GM19099 (cell line): ENCODE results near the gene NVL.

Experiments used
- POLR2A ChIP-seq: IDR thresholded peaks from 3 replicates; pipeline ENCODE4 v1.6.1; 2011; ENCODE audit warnings: low read depth; ENCODE audit not compliant: insufficient read length; ENCODE audit errors: extremely low read depth

Gene NVL

DNA sequence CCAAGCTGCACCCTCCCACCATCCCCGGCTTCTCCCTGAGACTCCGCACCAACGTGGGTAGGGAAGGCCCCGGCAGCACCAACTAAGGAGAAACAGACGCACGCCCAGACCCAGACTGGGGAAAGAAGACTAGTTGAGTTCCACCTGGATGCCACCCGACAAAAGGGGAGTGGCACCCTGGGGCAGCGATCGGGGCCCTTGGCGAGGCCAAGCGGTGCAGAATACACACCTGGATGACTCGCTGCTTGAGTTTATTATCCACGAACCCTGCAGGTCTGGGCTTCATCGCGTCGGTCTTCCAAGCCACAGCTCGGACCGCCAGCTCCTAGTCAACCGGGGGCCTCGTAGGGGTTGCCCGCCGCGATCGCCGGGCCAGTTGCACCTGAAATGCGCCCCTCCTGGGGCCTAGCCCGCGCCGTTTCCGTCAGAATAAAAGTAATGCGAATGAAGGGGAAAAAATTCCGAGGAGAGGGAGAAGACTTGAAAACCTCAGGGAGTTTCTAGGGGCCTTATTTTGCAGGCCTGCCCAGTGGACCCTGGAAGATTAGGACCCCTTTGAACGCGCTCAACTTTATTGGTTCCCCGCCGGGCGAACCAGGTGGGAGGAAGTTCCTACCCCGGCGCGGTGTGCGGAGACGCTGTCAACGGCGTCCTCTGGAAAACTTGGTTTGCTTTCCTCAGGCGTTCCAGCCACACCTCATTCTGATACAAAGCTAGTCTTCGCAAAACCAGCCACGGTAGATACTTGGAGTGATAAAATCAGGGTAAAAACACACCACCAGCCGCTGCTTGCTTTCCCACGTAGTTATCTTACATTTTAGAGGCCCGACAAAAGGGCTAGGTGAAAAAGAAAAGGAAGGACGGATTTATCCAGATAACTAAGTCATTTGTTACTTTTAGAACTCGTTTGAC lies at the start of gene NVL:
NVL (minus strand) TSS at position 331 of the 912 bp plus-strand sequence; CDS start at position 286, 45 bp downstream.
- TF ChIP-seq POLR2A: peak; percentile 82

DNA sequence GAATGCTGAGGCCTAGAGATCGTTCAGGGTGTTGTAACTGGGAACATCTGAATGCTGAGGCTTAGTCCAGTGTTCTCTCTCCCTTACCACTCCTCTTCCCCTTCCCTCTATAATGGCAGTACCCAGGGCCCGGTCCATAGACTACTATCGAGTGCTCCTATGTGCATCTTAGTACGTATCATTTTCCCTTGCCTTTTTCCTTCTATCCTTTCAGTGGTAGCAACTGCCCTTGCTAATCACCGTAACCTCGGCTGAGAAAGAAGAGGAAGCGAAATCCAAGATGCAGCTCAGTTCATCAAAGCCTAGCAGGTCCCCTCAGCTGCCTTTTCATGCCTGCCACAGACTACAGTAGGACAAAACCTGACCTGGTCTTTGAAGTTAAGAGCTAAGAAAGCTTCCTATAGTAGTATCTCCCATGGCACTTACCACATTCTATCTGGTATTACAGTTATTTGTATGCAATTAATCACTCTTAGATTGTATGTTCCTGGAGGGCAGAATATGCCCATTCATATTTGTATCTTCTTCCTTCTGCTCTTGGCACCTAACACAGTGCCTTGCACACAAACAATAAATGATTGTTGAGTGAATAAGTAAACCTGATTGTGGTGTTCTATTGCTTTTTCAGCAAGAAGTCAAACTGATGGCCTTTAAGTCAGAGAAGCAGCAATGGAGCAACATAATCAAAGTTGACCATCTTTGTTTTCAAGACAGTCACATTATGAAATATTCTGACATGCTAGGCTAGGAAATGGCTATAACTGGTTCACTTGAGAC lies 49.1 kb upstream of the NVL start:
- TF ChIP-seq POLR2A: no peak

DNA sequence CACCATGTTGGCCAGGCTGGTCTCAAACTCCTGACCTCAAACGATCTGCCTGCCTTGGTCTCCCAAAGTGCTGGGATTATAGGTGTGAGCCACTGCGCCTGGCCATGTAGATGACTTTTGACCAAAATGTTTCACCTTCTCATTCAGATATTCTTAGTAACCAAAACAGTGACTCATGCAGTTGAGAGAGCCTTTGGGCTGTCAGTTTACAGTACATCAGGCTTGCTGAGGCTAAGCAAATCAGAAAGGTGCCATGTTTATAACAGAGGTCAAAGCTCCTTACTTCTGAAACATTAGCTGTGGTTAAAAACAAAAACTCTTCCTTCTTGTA lies 47.7 kb upstream of the NVL start:
- TF ChIP-seq POLR2A: no peak

DNA sequence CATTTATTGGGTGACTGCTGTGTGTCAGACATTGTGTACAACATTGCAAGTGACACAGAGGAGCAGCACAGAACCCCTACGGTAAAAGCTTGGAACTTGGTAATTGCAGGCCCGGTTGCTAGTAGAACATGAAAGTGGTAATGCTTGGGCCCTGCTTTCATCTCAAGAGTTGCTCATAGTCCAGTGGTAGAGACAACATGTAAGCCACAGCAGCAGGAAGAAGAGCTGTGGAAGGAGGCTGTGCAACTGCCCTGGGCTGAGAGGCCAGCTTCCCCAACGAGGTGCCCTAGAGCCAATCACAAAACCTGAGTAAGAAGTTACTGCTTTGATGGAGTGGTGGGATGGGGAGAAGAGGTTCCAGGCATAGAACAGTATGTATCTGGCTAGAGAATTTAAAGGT lies 45.1 kb upstream of the NVL start:
- no peak for TF ChIP-seq POLR2A

DNA sequence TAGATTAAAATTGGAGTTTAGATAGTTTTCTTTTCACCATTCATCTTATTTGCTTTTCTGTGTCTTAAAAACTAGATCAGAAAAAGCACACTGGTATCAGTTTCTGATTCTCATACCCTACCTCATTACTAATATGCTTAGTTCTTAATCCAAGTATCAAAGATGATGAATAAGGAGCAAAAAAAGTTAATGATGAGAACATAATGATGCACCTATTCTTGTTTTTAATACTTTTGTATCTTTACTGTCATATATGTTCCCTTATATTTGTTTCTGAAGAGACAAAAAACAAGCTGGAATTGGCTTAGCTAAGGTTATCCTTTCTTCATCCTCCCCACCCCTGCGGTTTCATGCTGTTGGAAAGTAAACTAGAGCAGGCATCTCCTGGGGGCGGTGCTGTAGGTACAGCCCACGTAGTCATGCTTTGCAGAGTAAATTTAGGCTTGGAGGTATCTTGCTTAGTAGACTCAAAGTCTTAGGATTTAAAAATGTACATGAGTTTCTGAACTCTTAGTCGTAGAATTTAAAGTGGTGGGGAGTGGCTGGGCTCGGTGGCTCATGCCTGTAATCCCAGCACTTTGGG lies 43.1 kb upstream of the NVL start:
- TF ChIP-seq POLR2A: no peak

DNA sequence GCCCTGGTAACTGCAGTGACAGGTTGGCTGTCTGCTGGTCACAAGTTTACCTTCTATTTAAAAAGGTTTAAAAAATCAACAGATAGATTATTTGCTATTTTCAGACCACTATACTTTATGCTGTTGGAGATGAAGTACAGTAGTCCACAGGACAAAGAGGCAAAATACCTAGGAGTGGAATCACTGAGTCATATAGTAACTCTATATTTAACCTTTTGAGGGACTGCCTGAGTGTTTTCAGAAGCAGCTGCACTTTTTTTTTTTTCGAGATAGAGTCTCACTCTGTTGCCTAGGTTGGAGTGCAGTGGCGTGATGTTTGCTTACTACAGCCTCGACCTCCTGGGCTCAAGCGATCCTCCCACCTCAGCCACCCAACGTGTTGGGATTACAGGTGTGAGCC lies 38.4 kb upstream of the NVL start:
- no peak for TF ChIP-seq POLR2A

DNA sequence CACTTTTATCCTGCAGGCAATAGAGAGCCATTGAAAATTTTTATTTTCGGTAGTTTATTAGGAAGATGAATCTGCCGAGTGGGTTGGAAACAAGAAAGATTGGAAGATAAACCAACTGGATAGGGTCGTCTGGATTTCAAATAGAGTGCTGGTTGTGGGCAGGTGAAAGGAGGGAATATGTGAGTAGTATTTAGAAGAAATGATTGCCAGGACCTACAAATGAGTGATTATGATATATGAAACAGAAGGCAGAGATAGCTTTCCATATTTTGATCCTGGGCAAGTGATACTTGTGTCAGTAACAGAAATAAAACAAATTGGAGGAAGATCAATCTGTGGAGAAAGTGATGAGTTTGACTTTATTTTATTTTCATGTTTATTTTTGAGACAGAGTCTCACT lies 29.2 kb upstream of the NVL start:
- TF ChIP-seq POLR2A: no peak

DNA sequence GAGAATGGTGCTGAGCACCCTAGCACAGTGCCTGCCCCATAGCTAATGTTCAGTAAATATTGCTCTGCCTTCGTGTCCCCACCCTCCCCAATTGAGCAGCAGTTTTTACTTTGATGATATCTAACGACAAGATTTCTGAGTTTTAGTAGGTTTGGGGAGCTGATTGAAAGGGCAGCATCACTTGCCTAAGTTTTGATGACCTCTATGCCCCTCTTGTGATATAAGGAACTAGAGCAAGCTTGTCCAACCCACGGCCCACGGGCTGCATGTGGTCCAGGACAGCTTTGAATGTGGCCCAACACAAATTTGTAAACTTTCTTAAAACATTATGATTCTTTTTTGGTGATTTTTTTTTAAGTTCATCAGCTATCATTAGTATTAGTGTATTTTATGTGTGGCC lies 28.3 kb upstream of the NVL start:
- TF ChIP-seq POLR2A: no peak

DNA sequence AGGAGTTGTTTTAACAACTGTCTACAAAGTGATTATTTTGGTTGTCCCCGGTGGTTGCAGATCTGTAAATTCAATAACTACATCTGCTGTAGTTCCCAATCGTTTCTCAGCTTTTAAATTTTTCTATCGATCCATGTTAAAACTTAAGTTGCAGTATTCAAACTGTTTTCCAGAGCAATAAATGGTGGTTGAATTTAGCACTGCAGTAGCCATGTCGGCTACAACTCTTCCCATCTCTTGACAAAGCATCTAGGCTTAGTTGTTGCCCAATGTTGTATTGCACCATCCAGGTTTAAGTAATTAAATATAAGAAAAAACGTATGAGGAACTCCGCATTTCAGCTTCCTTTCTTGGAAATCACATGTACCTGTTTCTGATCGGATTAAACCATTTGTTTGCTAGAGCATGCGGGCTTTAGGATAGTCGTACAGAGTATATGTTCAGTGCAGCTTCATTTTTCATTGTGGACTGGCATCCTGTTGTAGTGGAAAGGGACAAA lies 27.7 kb upstream of the NVL start:
- TF ChIP-seq POLR2A: no peak

DNA sequence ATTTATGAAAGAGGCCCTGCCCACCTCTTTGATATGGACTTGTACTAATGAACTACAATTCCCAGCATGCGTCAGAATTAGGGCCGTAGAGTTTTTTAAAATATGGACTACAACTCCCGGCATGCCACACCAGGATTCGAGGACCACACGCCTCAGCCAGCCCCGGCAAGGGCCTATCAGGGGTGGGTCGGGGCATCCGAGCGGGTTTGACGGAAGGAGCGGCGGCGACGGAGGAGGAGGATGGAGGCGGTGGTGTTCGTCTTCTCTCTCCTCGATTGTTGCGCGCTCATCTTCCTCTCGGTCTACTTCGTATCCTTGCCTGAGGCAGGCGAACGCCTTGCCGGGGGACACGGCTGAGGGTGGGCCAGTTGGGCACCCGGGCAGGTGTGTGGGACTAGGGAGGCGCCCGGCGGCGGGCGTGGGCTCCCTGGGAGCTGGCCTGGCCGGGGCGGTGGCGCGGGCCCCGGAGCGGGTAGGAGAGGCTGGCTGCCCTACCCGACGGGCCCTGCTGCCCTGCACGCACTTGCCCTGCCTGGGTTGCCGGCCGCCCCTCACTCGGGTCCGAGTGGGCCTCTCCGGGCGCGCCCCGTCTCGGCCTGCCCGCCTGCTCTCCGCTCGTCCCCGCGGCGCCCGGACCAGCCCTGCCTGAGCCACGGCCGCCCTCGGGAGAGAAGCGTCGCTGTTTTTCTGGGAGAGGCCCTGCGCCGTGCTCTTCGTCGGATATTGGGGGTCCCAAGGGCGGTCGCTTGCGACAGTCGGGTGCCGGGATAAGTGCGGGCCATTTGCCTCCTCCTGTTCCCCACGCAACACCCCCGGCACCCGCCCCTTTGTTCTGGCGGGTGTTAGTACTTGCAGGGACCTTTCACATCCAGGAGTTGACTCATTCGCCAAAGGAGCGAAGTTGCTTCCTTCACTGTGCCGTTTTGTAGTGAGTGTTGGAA lies 27.0 kb upstream of the NVL start, which contains the start of gene CNIH4:
CNIH4 (plus strand) TSS at position 195 of the 941 bp plus-strand sequence; CDS start at position 241, 46 bp downstream.
- peak; percentile 84 for TF ChIP-seq POLR2A

DNA sequence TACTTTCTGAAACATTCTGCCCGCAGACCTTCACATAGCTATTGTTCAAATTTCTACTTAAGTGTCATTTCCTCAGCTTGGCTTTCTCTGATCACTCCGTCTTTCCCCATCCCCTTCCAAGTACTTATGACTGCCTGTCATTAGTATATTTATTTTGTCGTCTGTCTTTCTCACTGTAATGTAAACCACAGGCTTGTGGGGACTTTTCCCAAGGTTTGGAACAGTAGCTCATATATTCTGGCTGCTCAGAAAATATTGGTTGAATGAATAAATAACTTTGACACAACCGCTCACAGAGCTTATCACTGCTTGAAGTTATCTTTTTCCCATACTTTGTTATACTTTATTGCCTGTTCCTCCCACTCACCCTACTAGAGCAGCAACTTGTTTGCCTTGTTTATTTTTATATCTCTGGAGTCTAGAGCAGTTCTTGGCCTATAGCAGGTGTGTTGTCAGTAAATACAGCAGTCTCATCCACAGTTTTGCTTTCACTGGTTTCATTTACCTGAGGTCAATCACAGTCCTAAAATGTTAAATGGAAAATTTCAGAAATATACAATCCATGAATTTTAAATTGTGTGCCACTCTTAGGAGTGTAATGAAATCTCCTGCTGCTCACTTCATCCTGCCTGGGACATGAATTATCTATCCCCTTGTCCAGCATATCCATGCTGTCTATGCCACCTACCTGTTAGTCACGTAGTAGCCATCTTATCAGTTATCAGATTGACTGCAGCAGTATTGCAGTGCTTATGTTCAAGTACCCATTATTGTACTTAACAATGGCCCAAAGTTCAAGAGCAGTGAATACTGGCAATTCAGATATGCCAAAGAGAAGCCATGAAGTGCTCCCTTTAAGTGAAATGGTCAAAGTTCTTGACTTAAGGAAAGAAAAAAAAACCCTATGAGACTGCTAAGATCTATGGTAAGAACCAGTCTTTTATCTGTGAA lies 24.3 kb upstream of the NVL start:
- TF ChIP-seq POLR2A: no peak

DNA sequence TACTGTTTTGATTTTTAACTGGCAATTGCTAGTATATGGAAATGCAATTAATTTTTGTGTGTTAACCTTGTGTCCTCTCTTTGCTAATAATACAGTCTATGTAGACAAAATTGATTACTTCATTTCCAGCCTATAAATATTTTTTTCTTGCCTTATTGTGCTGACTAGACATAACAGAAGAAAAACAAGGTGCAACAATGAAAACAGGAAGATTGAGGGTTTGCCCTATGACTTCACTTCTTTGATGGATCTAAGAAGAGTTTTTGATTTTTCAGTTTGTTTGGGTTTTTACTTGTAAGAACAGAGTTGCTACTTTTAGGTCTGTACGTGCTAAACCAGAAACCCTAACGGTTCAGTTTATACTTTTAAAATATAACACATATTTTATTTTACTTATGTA lies 18.2 kb upstream of the NVL start:
- no peak for TF ChIP-seq POLR2A

DNA sequence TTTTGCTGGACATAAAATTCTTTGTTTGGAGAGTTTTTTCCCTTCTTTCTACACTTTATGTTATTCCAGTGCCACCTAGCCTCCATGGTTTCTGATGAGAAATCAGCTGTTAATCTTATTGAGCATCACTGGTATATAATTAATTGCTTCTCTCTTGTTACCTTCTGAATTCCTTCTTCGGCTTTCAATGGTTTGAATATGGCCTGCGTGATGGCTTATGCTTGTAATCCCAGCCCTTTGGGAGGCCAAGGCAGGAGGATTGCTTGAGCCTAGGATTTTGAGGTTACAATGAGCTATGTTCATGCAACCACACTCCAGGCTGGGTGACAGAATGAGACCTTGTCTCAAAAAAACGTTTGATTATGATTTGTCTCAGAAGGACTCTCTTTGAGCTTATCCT lies 13.7 kb upstream of the NVL start:
- no peak for TF ChIP-seq POLR2A
